GM19025 (cell line): ENCODE results near the gene GANC.
"Not testable (repeated sequence)": the region's sequence is repeated elsewhere in the genome, so short reads cannot be mapped to it uniquely, and the experiment has no call there.

Source experiments
- ATAC-seq: cut with Tn5 transposase; IDR thresholded peaks from one replicate; pipeline ENCODE4 v1.9.1; 2021; ENCODE audit warnings: mild to moderate bottlenecking, low read depth, moderate library complexity; ENCODE audit not compliant: unreplicated experiment

The GANC gene

DNA sequence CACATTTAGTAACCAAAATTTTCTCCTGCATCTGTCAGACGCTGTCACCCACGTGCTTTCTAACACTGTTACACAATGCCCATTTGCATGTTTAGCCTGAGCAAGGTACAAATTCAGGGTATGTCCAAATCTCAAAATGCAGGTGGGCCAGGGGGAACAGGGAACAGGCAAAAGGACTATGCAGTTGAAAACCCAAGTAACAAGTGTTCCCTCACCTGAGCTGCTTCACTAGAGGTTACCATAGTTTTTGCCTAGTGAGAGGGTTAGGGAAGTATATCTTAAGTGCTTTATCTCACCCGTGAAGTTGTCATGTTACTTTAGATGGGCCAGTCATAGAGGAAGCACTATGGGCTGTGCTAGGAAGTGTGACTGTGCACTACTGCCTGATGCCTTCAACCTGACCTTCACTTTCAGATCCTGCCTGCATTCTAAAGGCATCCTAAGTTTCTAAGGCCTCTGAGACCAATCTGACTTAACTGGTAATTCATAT, 6.3 kb downstream of the GANC start:
- ATAC-seq = no peak

DNA sequence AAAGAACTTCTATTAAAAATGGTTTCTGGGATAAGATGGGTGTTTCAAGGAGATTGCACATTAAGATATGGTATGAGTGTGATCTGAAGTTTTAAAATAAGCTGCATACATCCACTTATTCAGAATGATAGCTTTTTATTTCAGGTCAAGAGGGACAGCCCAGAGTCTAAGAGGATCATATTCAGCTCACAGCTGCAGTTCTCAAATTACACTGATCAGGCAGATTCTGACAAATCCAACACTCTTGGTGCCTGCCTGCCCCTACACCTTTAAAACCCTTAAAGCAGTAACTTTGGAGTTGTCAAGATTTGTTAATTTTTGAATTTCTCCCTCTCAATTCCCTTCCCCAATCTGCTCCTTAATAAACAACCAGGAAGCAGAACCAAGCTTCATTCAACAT, 9.3 kb downstream of the GANC start:
- ATAC-seq = no peak

DNA sequence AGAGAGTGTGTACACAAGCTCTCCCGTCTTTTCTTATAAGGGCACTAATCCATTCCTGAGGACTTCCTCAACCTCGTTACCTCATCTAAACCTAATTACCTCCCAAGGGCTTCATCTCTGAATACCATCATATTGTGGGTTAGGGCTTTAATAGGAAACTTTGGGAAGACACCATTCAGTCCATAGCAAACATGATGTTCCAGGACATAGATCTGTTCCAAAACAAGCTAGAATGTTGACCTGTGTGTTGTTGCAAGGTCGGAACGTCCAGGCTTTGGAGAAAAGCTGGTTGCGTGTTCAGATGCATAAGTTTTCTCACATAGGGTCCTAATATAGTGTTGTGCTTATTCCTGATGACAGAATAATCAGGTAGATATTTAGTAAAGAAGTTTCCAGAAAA, 9.9 kb downstream of the GANC start:
- ATAC-seq = no peak

DNA sequence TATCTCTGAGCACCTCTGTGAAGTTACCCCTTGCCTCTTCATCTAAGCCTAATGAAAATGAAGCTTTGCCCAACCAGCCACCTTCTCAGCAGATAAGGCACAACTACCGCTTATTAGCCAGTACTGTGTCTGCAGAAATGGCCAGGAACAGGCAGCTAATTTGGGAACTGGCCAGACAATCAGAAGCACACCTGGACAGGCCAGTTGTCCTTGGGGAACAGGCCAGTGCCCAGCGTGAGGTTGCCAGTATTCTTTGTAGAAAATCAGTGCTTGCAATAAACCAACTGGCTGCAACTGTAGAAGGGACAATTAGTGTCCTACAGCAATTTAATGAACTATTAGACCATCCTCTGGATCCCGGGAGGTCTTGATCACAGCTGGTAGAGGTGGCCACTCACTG, 10.7 kb downstream of the GANC start:
- no peak for ATAC-seq

DNA sequence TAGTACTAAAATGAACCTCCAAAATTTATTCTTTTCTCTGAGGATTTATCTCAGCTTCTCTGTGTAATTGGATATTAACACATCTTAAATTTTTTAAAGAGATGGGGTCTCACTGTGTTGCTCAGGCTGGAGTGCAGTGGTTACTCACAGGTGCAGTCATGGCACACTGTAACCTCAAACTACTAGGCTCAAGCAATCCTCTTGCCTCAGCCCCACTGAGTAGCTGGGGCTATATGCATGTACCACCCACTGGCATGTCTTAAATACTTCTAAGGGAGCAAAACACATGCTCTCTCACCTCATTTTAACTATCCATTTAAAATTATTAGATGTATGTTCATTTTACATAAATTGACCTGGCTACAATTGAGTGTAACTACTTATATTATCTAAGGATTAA, 11.6 kb downstream of the GANC start:
- no peak for ATAC-seq

DNA sequence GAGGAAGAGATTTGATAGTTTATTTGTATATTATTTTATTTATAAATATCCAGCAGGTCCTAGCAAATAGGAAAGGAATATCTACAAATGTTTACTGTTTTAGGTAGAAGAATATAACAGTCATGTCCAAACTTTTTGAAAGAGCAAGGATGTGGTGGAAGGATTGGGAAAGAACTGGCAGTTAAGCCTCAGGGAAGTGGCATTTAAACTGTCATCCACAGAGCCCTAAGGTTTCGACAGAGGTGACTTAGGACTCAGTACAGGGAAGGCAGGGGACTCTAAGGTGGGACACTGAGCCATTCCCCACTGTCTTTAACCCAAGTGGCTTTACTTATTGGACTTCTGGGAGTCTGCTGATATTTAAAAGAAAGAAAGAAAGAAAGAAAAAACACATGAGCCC, 12.0 kb downstream of the GANC start:
- no peak for ATAC-seq

DNA sequence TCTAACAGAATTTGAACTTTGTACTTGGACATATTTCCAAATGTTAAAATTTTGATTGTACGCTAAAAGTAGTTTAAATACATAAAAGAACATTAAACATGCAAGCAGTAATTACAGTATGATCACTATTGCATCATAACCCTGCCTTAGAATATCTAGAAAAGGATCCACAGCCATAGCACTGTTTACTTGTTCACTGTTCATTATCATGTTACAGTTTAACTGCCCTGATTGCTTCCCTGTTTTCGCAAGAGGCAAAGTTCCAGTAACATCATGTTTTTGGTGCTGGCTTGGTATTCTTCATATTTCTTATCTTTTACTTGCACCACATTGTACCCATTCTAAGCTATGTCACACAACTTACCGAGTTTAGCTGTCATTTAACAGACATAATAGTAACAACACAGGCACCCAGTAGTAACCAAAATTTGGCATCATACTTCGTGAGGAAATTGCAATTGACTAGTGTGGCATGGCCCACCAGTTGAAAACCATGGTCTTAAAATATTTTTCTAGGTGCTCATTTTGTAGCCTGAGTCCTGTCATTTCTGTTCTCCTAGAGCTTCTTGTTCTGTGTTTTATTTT, 13.5 kb downstream of the GANC start:
- ATAC-seq = no peak

DNA sequence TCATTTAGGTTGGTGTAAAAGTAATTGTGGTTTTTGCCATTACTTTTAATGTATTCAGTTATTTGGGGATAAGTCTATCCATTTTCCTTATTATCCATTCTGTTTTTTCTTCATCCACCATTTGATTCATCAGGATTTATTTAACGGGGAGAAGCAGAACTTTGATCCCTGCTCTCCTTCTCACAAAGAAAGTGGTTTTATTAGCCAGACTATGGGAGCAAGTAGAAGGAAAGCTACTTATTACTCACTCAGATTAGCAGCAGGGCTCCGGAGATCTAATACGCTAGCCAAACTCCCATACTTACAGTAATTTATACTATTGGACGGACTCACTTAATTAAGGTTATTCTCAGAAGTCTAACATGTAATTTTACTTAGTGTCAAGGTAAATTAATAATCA, 14.9 kb downstream of the GANC start:
- ATAC-seq = no peak

DNA sequence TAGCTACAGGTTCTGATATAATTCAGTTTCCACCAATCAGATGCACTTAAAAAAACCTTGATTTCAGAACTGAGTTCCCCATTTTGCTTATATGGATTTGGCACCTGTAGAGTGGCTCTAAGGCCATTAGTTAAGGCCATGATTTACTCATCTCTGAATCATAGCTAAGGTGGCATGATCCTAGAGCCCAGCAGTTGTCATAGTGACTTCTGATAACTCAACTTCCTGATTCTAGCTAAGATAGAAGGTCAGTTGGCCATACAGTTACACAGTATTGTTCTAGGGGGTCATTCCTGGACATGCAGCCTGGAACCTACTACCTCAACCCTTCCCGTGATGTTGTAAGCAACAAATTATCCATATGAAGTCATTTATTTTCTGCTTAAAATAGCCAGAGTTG, 16.2 kb downstream of the GANC start:
- ATAC-seq = no peak

DNA sequence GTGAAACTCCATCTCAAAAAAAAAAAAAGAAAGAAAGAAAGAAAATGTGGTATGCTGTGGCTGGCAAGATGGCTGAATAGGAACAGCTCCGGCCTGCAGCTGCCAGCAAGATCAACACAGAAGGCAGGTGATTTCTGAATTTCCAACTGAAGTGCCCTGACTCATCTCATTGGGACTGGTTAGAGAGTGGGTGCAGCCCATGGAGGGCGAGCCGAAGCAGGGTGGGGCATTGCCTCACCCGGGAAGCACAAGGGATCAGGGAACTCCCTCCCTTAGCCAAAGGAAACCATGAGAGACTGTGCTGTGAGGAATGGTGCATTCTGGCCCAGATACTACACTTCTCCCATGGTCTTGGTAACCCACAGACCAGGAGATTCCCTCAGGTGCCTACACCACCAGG, 28.0 kb downstream of the GANC start:
- ATAC-seq = not testable (repeated sequence)

DNA sequence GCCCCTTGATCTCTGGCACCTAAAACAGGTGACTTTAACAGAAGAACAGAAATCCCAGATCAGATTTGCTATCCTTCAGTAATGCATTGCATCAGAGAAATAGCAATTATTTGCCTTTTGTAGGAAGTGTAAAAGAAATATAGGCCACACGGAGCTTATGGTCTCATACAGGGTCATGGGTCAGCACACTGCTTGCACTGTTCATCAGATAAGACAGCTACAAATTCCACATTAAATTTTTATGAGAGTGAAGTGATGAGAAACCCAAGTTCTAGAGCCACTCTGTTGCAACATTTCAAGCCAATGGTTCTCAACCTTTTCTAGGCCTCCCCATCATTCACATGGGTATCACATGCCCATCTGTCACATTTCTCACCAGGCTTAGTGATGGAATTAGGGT, 33.7 kb downstream of the GANC start:
- ATAC-seq = no peak

DNA sequence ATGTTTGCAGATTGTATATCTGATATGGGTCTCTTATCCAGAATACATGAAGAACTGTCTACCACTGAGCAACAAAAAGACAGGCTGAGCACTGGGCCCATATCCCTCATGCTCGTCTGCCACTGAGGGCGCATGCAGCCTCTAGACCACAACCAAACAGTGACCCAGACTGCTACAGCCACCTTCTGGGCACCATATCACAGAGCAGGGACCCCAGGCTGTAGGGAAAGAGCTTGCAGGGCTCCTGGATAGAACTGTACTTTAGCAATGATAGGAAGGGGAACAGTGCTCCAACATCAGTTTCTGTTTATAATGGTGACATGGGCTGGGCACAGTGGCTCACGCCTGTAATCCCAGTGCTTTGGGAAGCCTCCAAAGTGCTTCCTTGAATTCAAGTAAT, 40.5 kb downstream of the GANC start:
- ATAC-seq = no peak

DNA sequence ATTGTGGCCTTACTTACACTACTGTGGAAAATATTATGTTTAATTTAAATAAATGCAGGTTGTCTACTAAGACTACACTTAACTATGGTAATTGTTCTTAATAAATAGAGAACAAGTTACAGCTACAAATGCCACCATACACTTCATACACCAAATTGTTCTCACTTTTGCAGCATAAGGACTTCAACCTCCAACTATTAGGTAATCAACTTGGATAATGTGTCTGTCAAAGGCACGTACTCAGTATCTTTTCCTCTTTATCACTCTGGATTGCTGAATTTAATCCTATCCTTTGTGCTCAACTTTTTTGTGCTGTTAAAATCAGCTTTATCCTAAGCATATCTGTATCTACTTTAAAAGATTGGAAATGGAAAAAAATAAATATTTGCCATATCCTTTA, 41.8 kb downstream of the GANC start:
- no peak for ATAC-seq

DNA sequence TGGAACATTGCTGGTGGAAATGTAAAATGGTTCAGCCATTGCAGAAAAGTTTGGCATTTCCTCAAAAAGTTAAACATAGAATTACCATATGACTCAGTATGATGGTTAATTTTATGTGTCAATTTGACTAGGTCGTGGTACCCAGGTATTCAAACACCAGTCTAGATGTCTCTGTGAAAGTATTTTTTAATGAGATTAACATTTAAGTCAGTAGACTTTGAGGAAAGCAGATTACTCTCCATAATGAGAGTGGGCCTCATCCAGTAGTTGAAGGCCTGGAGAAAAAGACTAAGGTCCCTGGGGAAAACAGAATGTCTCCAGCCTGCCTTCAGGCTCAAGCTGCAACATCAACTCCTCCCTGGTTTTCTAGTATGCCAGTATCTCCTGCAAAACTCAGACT, 42.5 kb downstream of the GANC start:
- no peak for ATAC-seq

DNA sequence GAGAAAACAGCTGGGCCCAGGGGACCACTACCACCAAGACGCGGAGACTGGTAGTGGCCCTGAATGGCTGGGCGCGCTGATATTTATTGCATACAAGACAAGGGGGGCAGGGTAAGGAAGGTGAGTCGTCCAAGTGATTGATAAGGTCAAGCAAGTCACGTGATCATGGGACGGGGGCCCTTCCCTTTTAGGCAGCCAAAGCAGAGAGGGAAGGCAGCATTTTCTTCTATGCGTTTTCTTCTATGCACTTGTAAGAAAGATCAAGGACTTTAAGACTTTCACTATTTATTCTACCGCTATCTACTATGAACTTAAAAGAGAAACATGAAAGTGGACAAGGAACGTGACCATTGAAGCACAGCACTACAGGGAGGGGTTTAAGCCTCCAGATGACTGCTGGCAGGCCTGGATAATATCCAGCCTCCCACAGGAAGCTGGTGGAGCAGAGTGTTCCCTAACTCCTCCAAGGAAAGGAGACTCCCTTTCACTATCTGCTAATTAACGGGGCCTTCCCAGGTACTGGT, 43.3 kb downstream of the GANC start:
- not testable (repeated sequence) for ATAC-seq

DNA sequence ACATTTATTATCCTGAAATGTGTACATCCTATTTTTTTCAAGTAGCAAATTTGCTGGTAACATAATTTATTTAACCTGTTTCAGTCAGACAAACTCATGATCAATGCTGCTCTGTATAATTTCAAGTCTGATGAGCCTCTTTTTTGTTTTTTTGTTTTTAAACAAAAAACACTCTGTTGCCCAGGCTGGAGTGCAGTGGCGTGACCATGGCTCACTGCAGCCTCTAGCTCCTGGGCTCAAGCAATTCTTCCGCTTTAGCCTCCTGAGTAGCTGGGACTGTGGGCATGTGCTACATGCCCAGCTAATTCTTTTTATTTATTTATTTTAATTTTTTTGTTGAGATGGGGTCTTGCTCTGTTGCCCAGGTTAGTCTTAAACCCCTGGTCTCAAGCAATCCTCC, 46.2 kb downstream of the GANC start:
- no peak for ATAC-seq

DNA sequence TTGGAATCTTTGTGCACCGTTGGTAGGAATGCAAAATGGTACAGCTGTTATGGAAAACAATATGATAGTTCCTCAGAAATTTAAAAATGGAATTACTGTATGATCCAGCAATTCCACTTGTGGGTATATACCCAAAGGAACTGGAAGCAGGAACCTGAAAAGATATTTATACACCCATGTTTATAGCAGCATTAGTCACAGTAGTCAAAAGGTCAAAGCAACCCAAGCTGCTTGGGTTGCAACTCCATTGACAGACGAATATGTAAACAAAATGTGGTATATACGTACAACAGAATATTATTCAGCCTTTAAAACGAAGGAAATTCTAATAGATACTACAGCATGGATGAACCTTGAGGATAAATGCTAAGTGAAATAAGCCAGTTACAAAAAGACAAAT, 51.3 kb downstream of the GANC start:
- ATAC-seq = no peak

DNA sequence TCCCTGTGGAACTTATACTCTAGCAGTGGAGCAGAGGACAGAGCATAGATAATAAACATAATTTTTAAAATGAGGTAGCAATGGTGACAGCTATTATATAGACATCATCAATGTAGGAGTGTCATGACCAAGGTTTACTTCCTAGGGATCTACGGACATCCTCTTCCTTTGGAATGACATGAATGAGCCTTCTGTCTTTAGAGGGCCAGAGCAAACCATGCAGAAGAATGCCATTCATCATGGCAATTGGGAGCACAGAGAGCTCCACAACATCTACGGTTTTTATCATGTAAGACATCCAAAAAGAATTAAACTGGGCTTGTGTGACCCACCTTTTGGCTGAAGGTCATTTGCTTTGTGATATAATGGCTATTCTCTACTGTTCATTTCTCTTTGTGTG, 56.2 kb downstream of the GANC start:
- ATAC-seq = no peak

DNA sequence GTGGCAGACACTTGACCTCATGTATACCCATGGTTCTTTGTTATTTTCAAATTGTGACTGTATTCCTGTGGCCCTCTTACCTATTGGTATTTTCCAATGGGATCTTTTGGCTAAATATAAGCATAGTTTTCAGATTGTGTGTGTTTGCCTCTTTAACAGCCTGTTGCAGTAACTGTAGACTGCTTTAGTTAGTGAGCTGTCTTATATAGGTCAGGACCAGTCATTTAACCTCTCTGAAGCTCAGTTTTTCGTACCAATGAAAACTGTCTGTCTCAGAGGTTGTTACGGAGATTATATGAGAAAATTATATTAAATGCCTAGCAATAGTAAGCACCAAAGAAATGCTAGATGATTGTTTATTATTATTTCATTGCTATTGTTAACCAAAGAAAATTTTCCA, 57.0 kb downstream of the GANC start:
- ATAC-seq = no peak

DNA sequence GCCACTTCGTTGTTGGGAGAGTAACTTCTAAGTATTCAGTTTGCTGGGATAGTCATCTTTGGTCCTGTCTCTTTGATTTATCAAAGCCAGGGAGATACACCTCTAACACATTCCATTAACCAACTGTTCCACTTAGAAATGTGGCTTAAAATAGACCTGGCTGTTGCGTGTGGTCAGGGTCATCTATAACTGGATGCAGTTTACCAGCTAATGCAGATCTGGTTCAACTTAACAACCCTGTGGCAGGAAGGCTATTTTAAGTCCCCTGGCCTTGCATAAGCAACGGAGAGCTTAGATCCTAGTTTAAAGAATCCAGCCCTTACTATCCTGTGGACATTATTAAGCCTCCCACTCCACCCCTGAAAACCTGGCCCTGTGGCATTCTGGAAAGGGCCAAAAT, 58.2 kb downstream of the GANC start:
- no peak for ATAC-seq

DNA sequence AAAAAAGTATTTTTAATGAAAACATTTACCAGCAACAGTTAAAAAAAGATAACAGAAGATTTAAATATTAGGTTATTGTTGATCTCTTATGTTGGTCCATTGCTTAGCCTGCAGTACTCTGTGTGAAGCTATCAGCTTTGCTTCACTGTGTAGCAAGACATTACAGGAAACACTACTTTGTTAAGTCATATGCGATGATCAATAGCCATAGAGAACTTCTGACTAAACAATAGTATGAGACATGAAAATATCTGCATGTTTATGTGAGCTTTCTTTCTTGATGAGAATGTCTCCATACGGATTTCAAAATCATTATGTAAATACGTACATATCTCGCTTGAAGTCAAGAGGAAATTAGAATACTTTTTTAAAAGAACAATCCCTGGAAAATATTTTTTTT, 59.3 kb downstream of the GANC start:
- no peak for ATAC-seq

DNA sequence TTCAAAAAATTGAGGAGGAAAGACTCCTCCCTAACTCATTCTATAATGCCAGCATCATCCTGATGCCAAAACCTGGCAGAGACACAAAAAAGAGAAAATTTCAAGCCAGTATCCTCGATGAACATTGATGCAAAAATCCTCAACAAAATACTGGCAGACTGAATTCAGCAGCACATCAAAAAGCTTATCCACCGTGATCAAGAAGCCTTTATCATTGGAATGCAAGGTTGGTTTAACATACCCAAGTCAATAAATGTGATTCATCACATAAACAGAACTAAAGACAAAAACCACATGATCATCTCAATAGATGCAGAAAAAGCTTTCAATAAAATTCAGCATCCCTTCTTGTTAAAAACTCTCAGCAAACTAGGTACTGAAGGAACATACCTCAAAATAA, 62.1 kb downstream of the GANC start:
- no peak for ATAC-seq

DNA sequence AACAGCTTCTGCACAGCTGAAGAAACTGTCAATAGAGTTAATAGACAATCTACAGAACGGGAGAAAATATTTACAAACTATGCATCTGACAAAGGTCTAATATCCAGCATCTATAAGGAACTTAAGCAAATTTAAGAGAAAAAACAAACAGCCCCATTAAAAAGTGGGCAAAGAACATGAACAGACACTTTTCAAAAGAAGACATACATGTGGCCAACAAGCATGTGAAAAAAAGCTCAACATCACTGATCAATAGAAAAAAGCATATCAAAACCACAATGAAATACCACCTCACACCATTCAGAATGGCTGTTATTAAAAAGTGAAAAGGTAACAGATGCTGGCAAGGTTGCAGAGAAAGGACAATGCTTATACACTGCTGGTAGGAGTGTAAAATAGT, 63.6 kb downstream of the GANC start:
- ATAC-seq = not testable (repeated sequence)
